Vagina (tissue), 2 donors: ENCODE measurements around the gene CCDC141. TPM values are rescaled to one million over a fixed set of nuclear protein-coding genes. Genes with fewer than 3 reads are reported as not detected.

Experiments used
- DNase-seq, 2 donors: peaks; one replicate each; pipeline ENCODE4 v3.0.0-alpha.2; 2017; ENCODE audit errors: extremely low spot score in 2 of 2
- H3K27ac ChIP-seq: fragments of 200-600 bp; sonication (generic); one replicate; pipeline ENCODE4 v1.5.1; 2019
- H3K27me3 ChIP-seq: fragments of 200-600 bp; sonication (generic); one replicate; pipeline ENCODE4 v1.5.1; 2019
- H3K36me3 ChIP-seq, 2 donors: fragments of 200-600 bp; sonication (generic); one replicate each; pipeline ENCODE4 v1.5.1; 2017 to 2019
- H3K4me1 ChIP-seq: fragments of 200-600 bp; sonication (generic); one replicate; pipeline ENCODE4 v1.5.1; 2019
- H3K4me3 ChIP-seq, 2 donors: fragments of 200-600 bp; sonication (generic); 1 replicate in 1 of 2; 2 replicates in 1 of 2; pipeline ENCODE4 v1.5.1; 2016 to 2019
- H3K9me3 ChIP-seq: fragments of 200-600 bp; sonication (generic); one replicate; pipeline ENCODE4 v1.5.1; 2019
- CTCF ChIP-seq, 3 experiments: fragments of 450-650 bp in 2 of 3; fragments of 200-600 bp in 1 of 3; sonication (generic) in 1 of 3; IDR thresholded peaks; one replicate each; pipeline ENCODE4 v1.5.1; 2017 to 2019; ENCODE audit warnings: antibody characterized with exemption in 3 of 3, mild to moderate bottlenecking in 2 of 3, moderate library complexity in 2 of 3
- POLR2A ChIP-seq, 2 donors: fragments of 450-650 bp; IDR thresholded peaks; one replicate each; pipeline ENCODE4 v1.6.1; 2017; ENCODE audit warnings: antibody characterized with exemption in 2 of 2, mild to moderate bottlenecking in 2 of 2, moderate library complexity in 2 of 2
- POLR2AphosphoS5 ChIP-seq, 2 donors: sonication (generic); formaldehyde crosslinking; IDR thresholded peaks; one replicate each; pipeline ENCODE4 v1.9.0; 2017; ENCODE audit warnings: antibody characterized with exemption in 2 of 2, mild to moderate bottlenecking in 2 of 2, low read depth in 1 of 2; ENCODE audit not compliant: insufficient read depth in 1 of 2
- intact Hi-C: fragments of 100-400 bp; cut with DNase I; formaldehyde crosslinking; loops from one replicate; pipeline ENCODE4 v1.15.1; 2023
- total RNA-seq: library from RNA; depleted of rRNA; stranded (reverse); fragments of >200 nt; gene quantifications from one replicate; pipeline ENCODE4 v1.2.3, GENCODE V29; 2016

Gene CCDC141
- total RNA-seq, 1 donor from 2014 or later = 2.0 TPM

GRCh38 chr2:178796079-178796677, 253.8 kb downstream of the CCDC141 start:
- Histone ChIP-seq H3K27ac (no peak overlapping the region), H3K9me3 (no peaks in the 10 kb centered on the region), H3K4me1 (no peaks in the 10 kb centered on the region), H3K36me3 (no peaks in the 10 kb centered on the region), H3K4me3 (no peak overlapping the region), H3K27me3 (no peaks in the 10 kb centered on the region)
- TF ChIP-seq POLR2AphosphoS5 (IDR thresholded peaks at IDR 0.05; ENCODE audit: insufficient read depth in 1 of 2, low read depth in 1 of 2) (no peak), POLR2A (IDR thresholded peaks at IDR 0.05) (no peak), CTCF (IDR thresholded peaks at IDR 0.05) (peak in 2 of 3 experiments; percentile 29 to 30)
- DNase-seq = no peak
- intact Hi-C loops = no loop called here

GRCh38 chr2:178787934-178788333, 262.0 kb downstream of the CCDC141 start:
- H3K9me3 ChIP-seq = no peaks in the 10 kb centered on the region
- no peak overlapping the region for H3K4me3 ChIP-seq
- no peaks in the 10 kb centered on the region for H3K27me3 ChIP-seq
- no peaks in the 10 kb centered on the region for H3K4me1 ChIP-seq
- DNase-seq = no peak
- TF ChIP-seq CTCF (IDR thresholded peaks at IDR 0.05) = no peak
- intact Hi-C loops = no loop called here
- H3K36me3 ChIP-seq = no peaks in the 10 kb centered on the region
- no peak overlapping the region for H3K27ac ChIP-seq

GRCh38 chr2:178787155-178787554, 262.8 kb downstream of the CCDC141 start:
- TF ChIP-seq POLR2AphosphoS5 (IDR thresholded peaks at IDR 0.05; ENCODE audit: insufficient read depth in 1 of 2, low read depth in 1 of 2) (no peak), POLR2A (IDR thresholded peaks at IDR 0.05) (no peak), CTCF (IDR thresholded peaks at IDR 0.05) (no peak)
- DNase-seq = no peak
- intact Hi-C loops = no loop called here
- no peaks in the 10 kb centered on the region for H3K36me3 ChIP-seq
- no peaks in the 10 kb centered on the region for H3K9me3 ChIP-seq
- H3K27me3 ChIP-seq = no peaks in the 10 kb centered on the region
- H3K27ac ChIP-seq = no peak overlapping the region
- no peaks in the 10 kb centered on the region for H3K4me1 ChIP-seq
- H3K4me3 ChIP-seq = no peak overlapping the region

- Histone ChIP-seq H3K4me3 (no peak overlapping the region), H3K4me1 (no peaks in the 10 kb centered on the region), H3K27me3 (no peaks in the 10 kb centered on the region), H3K36me3 (no peaks in the 10 kb centered on the region), H3K27ac (no peak overlapping the region), H3K9me3 (no peaks in the 10 kb centered on the region)
- intact Hi-C loops = no loop called here
- TF ChIP-seq CTCF (IDR thresholded peaks at IDR 0.05) (no peak), POLR2AphosphoS5 (IDR thresholded peaks at IDR 0.05; ENCODE audit: insufficient read depth in 1 of 2, low read depth in 1 of 2) (no peak), POLR2A (IDR thresholded peaks at IDR 0.05) (no peak)
- DNase-seq = no peak
Observed at GRCh38 chr2:178783889-178784288, 266.0 kb downstream of the CCDC141 start.

- H3K9me3 ChIP-seq = no peaks in the 10 kb centered on the region
- no peak for TF ChIP-seq POLR2AphosphoS5 (IDR thresholded peaks at IDR 0.05; ENCODE audit: insufficient read depth in 1 of 2, low read depth in 1 of 2)
- TF ChIP-seq CTCF (IDR thresholded peaks at IDR 0.05) = no peak
- no peak overlapping the region for H3K27ac ChIP-seq
- DNase-seq = no peak
- intact Hi-C loops = no loop called here
- H3K27me3 ChIP-seq = no peaks in the 10 kb centered on the region
- H3K4me1 ChIP-seq = no peaks in the 10 kb centered on the region
- no peak overlapping the region for H3K4me3 ChIP-seq
- H3K36me3 ChIP-seq = no peaks in the 10 kb centered on the region
Observed at GRCh38 chr2:178782236-178782635, 267.7 kb downstream of the CCDC141 start.

Other genes starting within 250 kb of the CCDC141 start
- gene TTN, start 242.7 kb downstream of the CCDC141 start, total RNA-seq = 2.0 TPM
- gene SESTD1, start 214.7 kb upstream of the CCDC141 start, total RNA-seq = 23.3 TPM